GM23338 (cell line): Measurements from ENCODE around the gene COL25A1. TPM values are rescaled to one million over a fixed set of nuclear protein-coding genes. Genes with fewer than 3 reads are reported as not detected.

Experiments used
- ATAC-seq: fragments of 200-7000 bp; cut with Tn5 transposase; 3 replicates; pipeline ENCODE4 v1.9.1; 2020
- DNase-seq: peaks from one replicate; pipeline ENCODE4 v3.0.0-alpha.2; 2015; ENCODE audit warnings: low spot score
- H2AFZ ChIP-seq: fragments of 200-600 bp; sonication (generic); 2 replicates; pipeline ENCODE4 v1.8.0; 2016; ENCODE audit warnings: antibody characterized with exemption, mild to moderate bottlenecking, moderate library complexity
- H3F3A ChIP-seq: fragments of 200-600 bp; sonication (generic); replicated peaks from 2 replicates; pipeline ENCODE4 v1.8.0; 2017; ENCODE audit warnings: antibody characterized with exemption, mixed run types, low read depth
- H3K27ac ChIP-seq: fragments of 200-600 bp; sonication (generic); 2 replicates; pipeline ENCODE4 v1.6.1; 2016; ENCODE audit warnings: low read depth
- H3K27me3 ChIP-seq: fragments of 200-600 bp; sonication (generic); 2 replicates; pipeline ENCODE4 v1.8.0; 2016; ENCODE audit warnings: mild to moderate bottlenecking, mixed run types, moderate library complexity; ENCODE audit not compliant: insufficient read depth
- H3K36me3 ChIP-seq: fragments of 200-600 bp; sonication (generic); 2 replicates; pipeline ENCODE4 v1.8.0; 2016; ENCODE audit warnings: mild to moderate bottlenecking; ENCODE audit not compliant: insufficient read depth
- H3K4me1 ChIP-seq: fragments of 200-600 bp; sonication (generic); 2 replicates; pipeline ENCODE4 v1.8.0; 2016; ENCODE audit warnings: mild to moderate bottlenecking, moderate library complexity; ENCODE audit not compliant: insufficient read depth
- H3K4me2 ChIP-seq: fragments of 200-600 bp; sonication (generic); 2 replicates; pipeline ENCODE4 v1.7.1; 2017; ENCODE audit warnings: mixed run types
- H3K4me3 ChIP-seq: fragments of 200-600 bp; sonication (generic); 2 replicates; pipeline ENCODE4 v1.6.1; 2016; ENCODE audit warnings: mixed run types
- H3K79me2 ChIP-seq: fragments of 200-600 bp; sonication (generic); replicated peaks from 2 replicates; pipeline ENCODE4 v1.8.0; 2017; ENCODE audit warnings: mild to moderate bottlenecking; ENCODE audit not compliant: insufficient read depth
- H3K9me2 ChIP-seq: fragments of 200-600 bp; sonication (generic); 2 replicates; pipeline ENCODE4 v1.8.0; 2017; ENCODE audit not compliant: insufficient read depth
- H4K20me1 ChIP-seq: fragments of 200-600 bp; sonication (generic); replicated peaks from 2 replicates; pipeline ENCODE4 v1.8.0; 2017; ENCODE audit warnings: mild to moderate bottlenecking; ENCODE audit not compliant: insufficient read depth
- H3K27ac Mint-ChIP-seq: 2 replicates; pipeline ENCODE4 v1.8.0; 2020; ENCODE audit warnings: inconsistent platforms, mild to moderate bottlenecking, moderate library complexity, mixed read lengths
- H3K27me3 Mint-ChIP-seq: 3 replicates; pipeline ENCODE4 v1.8.0; 2022; ENCODE audit warnings: low read depth, mild to moderate bottlenecking, moderate library complexity, mixed read lengths, inconsistent platforms; ENCODE audit not compliant: insufficient read depth, poor library complexity
- H3K36me3 Mint-ChIP-seq: 3 replicates; pipeline ENCODE4 v1.8.0; 2021; ENCODE audit warnings: low read depth, mild to moderate bottlenecking, inconsistent platforms, moderate library complexity, mixed read lengths
- H3K4me1 Mint-ChIP-seq: 3 replicates; pipeline ENCODE4 v1.8.0; 2020; ENCODE audit warnings: mild to moderate bottlenecking, inconsistent platforms, mixed read lengths
- H3K4me3 Mint-ChIP-seq: 3 replicates; pipeline ENCODE4 v1.8.0; 2021; ENCODE audit warnings: moderate library complexity, mild to moderate bottlenecking, inconsistent platforms, mixed read lengths
- H3K9me3 Mint-ChIP-seq: 3 replicates; pipeline ENCODE4 v1.8.0; 2020; ENCODE audit warnings: moderate library complexity, mild to moderate bottlenecking, inconsistent platforms, mixed read lengths
- EZH2 ChIP-seq: fragments of 200-600 bp; sonication (generic); IDR thresholded peaks from one replicate; pipeline ENCODE4 v1.8.0; 2017; ENCODE audit warnings: antibody characterized with exemption, mild to moderate bottlenecking, low read depth; ENCODE audit not compliant: unreplicated experiment
- NANOG ChIP-seq: IDR thresholded peaks from 2 replicates; pipeline ENCODE4 v1.6.1; 2016; ENCODE audit warnings: antibody characterized with exemption, borderline replicate concordance
- POLR2AphosphoS5 ChIP-seq: IDR thresholded peaks from 2 replicates; pipeline ENCODE4 v1.6.1; 2016; ENCODE audit warnings: antibody characterized with exemption, low read depth
- STAT1 ChIP-seq: IDR thresholded peaks from one replicate; pipeline ENCODE4 v1.6.1; 2016; ENCODE audit warnings: antibody characterized with exemption; ENCODE audit not compliant: unreplicated experiment
- ZNF331 ChIP-seq: fragments of 250-450 bp; sonication (Bioruptor Pico); IDR thresholded peaks from 2 replicates; pipeline ENCODE4 v1.5.0; 2020; ENCODE audit warnings: low read depth, mild to moderate bottlenecking, moderate library complexity
- polyA plus RNA-seq: library from polyadenylated mRNA; unstranded; fragments of >200 nt; fragmentation: Nextera tagmentation; extraction: Ambion mirVana; gene quantifications from 2 replicates; pipeline ENCODE4 v1.2.1, GENCODE V29; 2016
- total RNA-seq: library from RNA; depleted of rRNA; stranded (reverse); fragments of >200 nt; shearing (Covaris generic); gene quantifications from 2 replicates; pipeline ENCODE4 v1.2.3, GENCODE V29; 2014
- TF ChIP-seq, protein P1 (sequence below), 2 experiments: fragments of 200-600 bp in 1 of 2; sonication (generic) in 1 of 2; conservative IDR thresholded peaks; 2 replicates each; pipeline versions ENCODE4 v1.5.1 to v1.6.1; 2016 to 2017; ENCODE audit warnings: antibody characterized with exemption in 2 of 2, low read depth in 2 of 2, mild to moderate bottlenecking in 2 of 2, moderate library complexity in 1 of 2
- TF ChIP-seq, protein P2 (sequence below): IDR thresholded peaks from 2 replicates; pipeline ENCODE4 v1.6.1; 2016; ENCODE audit warnings: antibody characterized with exemption

Gene COL25A1
- total and polyA plus RNA-seq, 2 experiments from 2014 or later: 3.9 to 5.6 TPM

DNA sequence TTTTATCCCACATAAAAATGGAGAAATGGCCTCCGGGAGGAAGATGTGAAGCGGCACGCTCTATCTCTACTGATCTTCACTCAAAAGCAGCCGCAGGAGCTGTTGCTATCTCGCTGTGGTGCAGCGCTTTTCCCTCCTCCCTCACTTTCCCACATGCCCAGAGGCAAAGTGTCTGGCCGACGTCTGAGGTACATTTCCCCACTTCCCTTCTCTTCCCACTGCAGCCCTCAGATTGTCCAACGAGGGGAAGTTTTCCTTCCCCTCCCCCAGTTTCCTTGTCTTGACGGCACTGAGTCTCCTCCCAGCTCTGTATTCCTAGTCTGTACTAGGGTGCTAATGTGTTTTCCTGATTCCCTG lies 660 bp upstream of the COL25A1 start (continued):
- TF ChIP-seq STAT1: no peak
- TF ChIP-seq, protein P1, sequence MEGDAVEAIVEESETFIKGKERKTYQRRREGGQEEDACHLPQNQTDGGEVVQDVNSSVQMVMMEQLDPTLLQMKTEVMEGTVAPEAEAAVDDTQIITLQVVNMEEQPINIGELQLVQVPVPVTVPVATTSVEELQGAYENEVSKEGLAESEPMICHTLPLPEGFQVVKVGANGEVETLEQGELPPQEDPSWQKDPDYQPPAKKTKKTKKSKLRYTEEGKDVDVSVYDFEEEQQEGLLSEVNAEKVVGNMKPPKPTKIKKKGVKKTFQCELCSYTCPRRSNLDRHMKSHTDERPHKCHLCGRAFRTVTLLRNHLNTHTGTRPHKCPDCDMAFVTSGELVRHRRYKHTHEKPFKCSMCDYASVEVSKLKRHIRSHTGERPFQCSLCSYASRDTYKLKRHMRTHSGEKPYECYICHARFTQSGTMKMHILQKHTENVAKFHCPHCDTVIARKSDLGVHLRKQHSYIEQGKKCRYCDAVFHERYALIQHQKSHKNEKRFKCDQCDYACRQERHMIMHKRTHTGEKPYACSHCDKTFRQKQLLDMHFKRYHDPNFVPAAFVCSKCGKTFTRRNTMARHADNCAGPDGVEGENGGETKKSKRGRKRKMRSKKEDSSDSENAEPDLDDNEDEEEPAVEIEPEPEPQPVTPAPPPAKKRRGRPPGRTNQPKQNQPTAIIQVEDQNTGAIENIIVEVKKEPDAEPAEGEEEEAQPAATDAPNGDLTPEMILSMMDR (conservative IDR thresholded peaks at IDR 0.05; ENCODE audit: low read depth in 2 of 2): no peak
- no peak for TF ChIP-seq POLR2AphosphoS5
- TF ChIP-seq ZNF331 (CRISPR knock-in tag): no peak
- no peak for TF ChIP-seq NANOG

DNA sequence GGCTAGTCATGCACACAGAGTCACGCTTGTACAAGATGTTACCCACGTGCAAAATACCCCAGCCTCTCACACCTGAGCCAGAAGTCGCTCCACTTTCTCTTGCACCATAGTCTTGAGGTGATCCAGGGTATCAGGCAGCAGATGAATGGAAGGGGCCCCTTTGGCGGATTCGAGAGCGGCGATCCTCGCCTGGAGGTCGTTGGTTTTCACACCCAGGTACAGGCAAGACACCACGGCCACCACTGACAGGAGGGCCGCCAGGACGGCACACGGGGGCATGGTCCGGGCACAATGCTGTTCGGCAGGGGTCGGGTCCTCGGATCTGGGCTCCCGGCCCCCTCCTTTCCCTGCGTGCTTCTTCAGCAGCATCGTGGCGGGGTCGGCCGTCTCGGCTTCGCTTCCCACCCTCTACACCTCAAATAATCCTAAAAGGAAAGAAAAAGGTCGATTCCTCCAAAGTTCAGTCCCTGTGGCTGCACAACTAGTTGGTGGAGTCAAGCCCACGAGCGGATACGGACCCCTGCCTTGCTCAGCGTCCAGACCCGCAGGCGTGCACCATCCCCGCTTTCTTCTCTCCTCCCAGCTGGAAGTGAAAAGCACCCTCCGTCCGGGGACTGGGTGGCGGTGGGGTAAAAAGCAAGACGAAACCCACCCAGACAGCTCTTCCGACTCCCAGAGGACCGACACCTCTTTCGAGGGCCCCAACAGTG lies 652 bp downstream of the COL25A1 start:
- Histone ChIP-seq H3F3A (0 out of 2 replicates have a peak, but pooled peaks cover 3% of the 10 kb centered on the region), H3K9me2 (peaks cover 3% of the 10 kb centered on the region; the same call in 1 of the 2 replicates), H3K4me3 (peak overlapping the region; percentile 81), H3K79me2 (no peaks in the 10 kb centered on the region), H2AFZ (peak overlapping the region; percentile 97), H3K4me2 (peak overlapping the region; percentile 90), H3K27ac (no peak overlapping the region), H3K36me3 (no peaks in the 10 kb centered on the region), H4K20me1 (no peaks in the 10 kb centered on the region), H3K27me3 (peaks cover 32% of the 10 kb centered on the region), H3K4me1 (peaks cover 4% of the 10 kb centered on the region; the same call in 1 of the 2 replicates)
- ATAC-seq: peak; percentile 10
- peaks cover 7% of the 10 kb centered on the region; the same call in 2 of the 3 replicates for H3K4me1 Mint-ChIP-seq
- peak; percentile 31 for DNase-seq
- H3K9me3 Mint-ChIP-seq: no peaks in the 10 kb centered on the region; the same call in 2 of the 3 replicates
- no peaks in the 10 kb centered on the region for H3K36me3 Mint-ChIP-seq
- TF ChIP-seq, protein P2, sequence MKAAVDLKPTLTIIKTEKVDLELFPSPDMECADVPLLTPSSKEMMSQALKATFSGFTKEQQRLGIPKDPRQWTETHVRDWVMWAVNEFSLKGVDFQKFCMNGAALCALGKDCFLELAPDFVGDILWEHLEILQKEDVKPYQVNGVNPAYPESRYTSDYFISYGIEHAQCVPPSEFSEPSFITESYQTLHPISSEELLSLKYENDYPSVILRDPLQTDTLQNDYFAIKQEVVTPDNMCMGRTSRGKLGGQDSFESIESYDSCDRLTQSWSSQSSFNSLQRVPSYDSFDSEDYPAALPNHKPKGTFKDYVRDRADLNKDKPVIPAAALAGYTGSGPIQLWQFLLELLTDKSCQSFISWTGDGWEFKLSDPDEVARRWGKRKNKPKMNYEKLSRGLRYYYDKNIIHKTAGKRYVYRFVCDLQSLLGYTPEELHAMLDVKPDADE: no peak
- TF ChIP-seq EZH2: peak; percentile 48
- peak overlapping the region; percentile 79 for H3K4me3 Mint-ChIP-seq
- H3K27me3 Mint-ChIP-seq: peaks cover 19% of the 10 kb centered on the region
- no peak overlapping the region for H3K27ac Mint-ChIP-seq

DNA sequence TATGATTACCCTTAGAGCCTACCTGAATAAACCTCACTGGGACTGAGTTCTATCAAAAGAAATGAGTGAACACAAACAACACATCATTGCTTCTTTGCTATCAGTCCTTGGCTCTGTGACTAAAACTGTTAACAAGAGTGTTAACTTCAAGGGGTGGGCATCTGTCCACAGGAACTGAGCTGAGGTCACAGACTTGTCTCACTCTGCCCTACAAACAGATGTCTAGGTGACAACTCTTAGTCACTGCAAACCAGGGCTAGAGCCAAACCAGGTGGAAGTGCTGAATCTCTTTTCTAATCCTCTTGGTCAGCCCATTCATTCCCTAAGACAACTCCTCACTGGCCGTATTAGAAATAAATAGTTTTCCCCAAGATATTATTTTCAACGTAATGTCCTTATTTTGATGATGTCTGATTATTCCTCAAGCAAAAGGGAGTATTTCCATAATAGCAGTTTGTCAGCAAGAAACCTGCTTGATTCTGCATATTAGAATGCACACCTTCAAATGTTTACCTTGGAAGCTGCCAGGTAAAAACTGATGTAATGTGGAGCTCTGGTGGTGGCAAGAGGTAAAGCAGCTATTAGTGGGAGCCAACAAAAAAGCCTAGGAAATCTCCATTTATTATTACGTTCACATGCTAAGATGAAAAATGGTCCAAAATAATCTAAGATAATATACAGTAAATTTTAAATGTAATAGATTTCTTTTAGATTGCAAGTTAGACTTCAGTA lies 4.0 kb downstream of the COL25A1 start:
- H2AFZ ChIP-seq: no peak overlapping the region

More for the DNA sequence above, 4.0 kb downstream of the COL25A1 start:
- Mint-ChIP-seq H3K4me1 (peaks cover 7% of the 10 kb centered on the region; the same call in 2 of the 3 replicates), H3K9me3 (no peaks in the 10 kb centered on the region), H3K27me3 (peaks cover 12% of the 10 kb centered on the region), H3K36me3 (no peaks in the 10 kb centered on the region), H3K4me3 (no peak overlapping the region), H3K27ac (no peak overlapping the region)
- Histone ChIP-seq H3K27ac (no peak overlapping the region), H3K4me1 (peaks cover 4% of the 10 kb centered on the region; the same call in 1 of the 2 replicates), H3K4me2 (no peak overlapping the region), H3K9me2 (no peaks in the 10 kb centered on the region), H3K36me3 (no peaks in the 10 kb centered on the region), H3K4me3 (no peak overlapping the region), H4K20me1 (no peaks in the 10 kb centered on the region), H3K79me2 (no peaks in the 10 kb centered on the region), H3F3A (0 out of 2 replicates have a peak, but pooled peaks cover 3% of the 10 kb centered on the region), H3K27me3 (peaks cover 22% of the 10 kb centered on the region)
- ATAC-seq (no peak), DNase-seq (peak; percentile 61)
- TF ChIP-seq ZNF331 (CRISPR knock-in tag): no peak
- TF ChIP-seq, protein P1 (conservative IDR thresholded peaks at IDR 0.05; ENCODE audit: low read depth in 2 of 2): peak; percentile 74 to 79
